Measurements from ENCODE around the gene TBX6.

TBX6 gene

GRCh38 chr16:30113711-30114333 lies 22.1 kb upstream of the TBX6 start:
- no peak for DNase-seq

- no peak for DNase-seq
These were observed 21.4 kb upstream of the TBX6 start, which contains the start of gene GDPD3 for GRCh38 chr16:30113031-30113710. TSS of gene GDPD3 (minus strand) at chr16:30113537. CDS start at chr16:30113478, 59 bp downstream.

- no peak for DNase-seq
These were observed 20.7 kb upstream of the TBX6 start for GRCh38 chr16:30112197-30113030.

- DNase-seq = no peak
These were observed 18.9 kb upstream of the TBX6 start for GRCh38 chr16:30110661-30111060.

- DNase-seq = no peak
These were observed 16.5 kb upstream of the TBX6 start for GRCh38 chr16:30108059-30108850.

- no peak for DNase-seq
These were observed 12.8 kb upstream of the TBX6 start for GRCh38 chr16:30104492-30104891.

- no peak for DNase-seq
These were observed 12.4 kb upstream of the TBX6 start for GRCh38 chr16:30104090-30104489.

- no peak for DNase-seq
These were observed 5.3 kb upstream of the TBX6 start for GRCh38 chr16:30096862-30097563.

- no peak for DNase-seq
These were observed 4.6 kb upstream of the TBX6 start, which contains the start of gene YPEL3 for GRCh38 chr16:30096105-30096861. TSS of gene YPEL3 (minus strand) at chr16:30096213. CDS start at chr16:30095482, 731 bp downstream.

GRCh38 chr16:30095166-30096078 lies 3.7 kb upstream of the TBX6 start:
- DNase-seq = no peak

GRCh38 chr16:30094541-30095165 lies 2.9 kb upstream of the TBX6 start:
- DNase-seq = no peak

- DNase-seq = peak; percentile 80
These were observed 768 bp upstream of the TBX6 start for GRCh38 chr16:30092373-30093010.

GRCh38 chr16:30090610-30091331 lies 953 bp downstream of the TBX6 start:
- no peak for DNase-seq

GRCh38 chr16:30088832-30089624 lies 2.7 kb downstream of the TBX6 start:
- no peak for DNase-seq

GRCh38 chr16:30088237-30088831 lies 3.4 kb downstream of the TBX6 start:
- DNase-seq = no peak

GRCh38 chr16:30087181-30087898 lies 4.4 kb downstream of the TBX6 start:
- no peak for DNase-seq

Data from SIG-M5 (cell line).